ENCODE results near the gene INSM2.
A peak's percentile ranks its signal among the peaks of the same experiment; 100 is the strongest.

The INSM2 gene

GRCh38 chr14:35515916-35516315 lies 18.0 kb upstream of the INSM2 start:
- no peak overlapping the region for H3K9ac ChIP-seq (ENCODE audit: low read depth in 1 of 2, low read length in 2 of 2)
- no peaks in the 10 kb centered on the region for H3K27me3 ChIP-seq (ENCODE audit: control insufficient read depth in 2 of 2, insufficient read depth in 2 of 2, low read length in 2 of 2)
- H3K36me3 ChIP-seq (ENCODE audit: control insufficient read depth in 2 of 2, insufficient read depth in 2 of 2, low read length in 2 of 2) = no peaks in the 10 kb centered on the region
- no peaks in the 10 kb centered on the region for H3K4me1 ChIP-seq (ENCODE audit: control insufficient read depth in 2 of 2, insufficient read depth in 2 of 2, low read length in 2 of 2)
- no peak overlapping the region for H3K27ac ChIP-seq (ENCODE audit: low read depth in 2 of 2, low read length in 2 of 2)
- H3K4me3 ChIP-seq (ENCODE audit: low read length in 2 of 2) = no peak overlapping the region
- no peaks in the 10 kb centered on the region for H3K9me3 ChIP-seq (ENCODE audit: control insufficient read depth in 2 of 2, low read length in 2 of 2)

DNA sequence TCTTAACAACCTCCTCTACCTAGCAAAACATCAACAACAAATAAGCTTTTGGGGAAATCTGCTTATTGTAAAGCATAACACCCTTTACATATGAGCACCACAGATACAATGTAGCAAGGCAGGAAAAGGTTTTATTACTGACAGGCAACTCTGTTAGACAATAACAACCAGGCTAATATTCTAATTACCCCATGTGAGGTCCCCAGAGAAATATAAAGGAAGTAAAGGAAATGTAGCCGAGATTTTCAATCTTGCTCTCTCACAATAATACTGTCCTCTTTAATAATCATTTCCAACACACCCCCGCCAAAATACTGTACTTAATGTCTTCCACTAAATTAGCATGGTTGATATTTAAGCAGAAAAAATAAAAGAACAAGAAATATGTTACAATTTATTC lies 14.0 kb upstream of the INSM2 start:
- no peak overlapping the region for H3K4me3 ChIP-seq (ENCODE audit: low read length in 2 of 2)
- no peaks in the 10 kb centered on the region for H3K9me3 ChIP-seq (ENCODE audit: control insufficient read depth in 2 of 2, low read length in 2 of 2)
- H3K9ac ChIP-seq (ENCODE audit: low read depth in 1 of 2, low read length in 2 of 2) = no peak overlapping the region
- no peak overlapping the region for H3K27ac ChIP-seq (ENCODE audit: low read depth in 2 of 2, low read length in 2 of 2)
- no peaks in the 10 kb centered on the region for H3K36me3 ChIP-seq (ENCODE audit: control insufficient read depth in 2 of 2, insufficient read depth in 2 of 2, low read length in 2 of 2)
- H3K4me1 ChIP-seq (ENCODE audit: control insufficient read depth in 2 of 2, insufficient read depth in 2 of 2, low read length in 2 of 2) = no peaks in the 10 kb centered on the region
- H3K27me3 ChIP-seq (ENCODE audit: control insufficient read depth in 2 of 2, insufficient read depth in 2 of 2, low read length in 2 of 2) = no peaks in the 10 kb centered on the region

DNA sequence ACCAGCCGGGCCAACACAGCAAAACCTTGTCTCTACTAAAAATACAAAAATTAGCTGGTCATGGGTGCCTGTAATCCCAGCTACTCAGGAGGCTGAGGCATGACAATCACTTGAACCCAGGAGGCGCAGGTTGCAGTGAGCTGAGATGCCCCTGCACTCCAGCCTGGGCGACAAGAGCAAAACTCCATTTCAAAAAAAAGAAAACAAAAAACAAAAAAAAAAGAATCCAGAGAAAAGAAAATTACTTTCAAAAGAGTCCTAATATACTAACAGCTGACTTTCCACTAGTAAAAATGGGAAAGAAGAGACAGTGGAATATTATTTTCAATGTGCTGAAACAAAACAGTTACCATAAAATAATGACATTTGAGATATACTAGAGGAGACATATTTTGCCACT lies 8.3 kb upstream of the INSM2 start:
- Histone ChIP-seq H3K36me3 (ENCODE audit: control insufficient read depth in 2 of 2, insufficient read depth in 2 of 2, low read length in 2 of 2) (no peaks in the 10 kb centered on the region), H3K27ac (ENCODE audit: low read depth in 2 of 2, low read length in 2 of 2) (no peak overlapping the region), H3K4me1 (ENCODE audit: control insufficient read depth in 2 of 2, insufficient read depth in 2 of 2, low read length in 2 of 2) (no peaks in the 10 kb centered on the region), H3K9me3 (ENCODE audit: control insufficient read depth in 2 of 2, low read length in 2 of 2) (no peaks in the 10 kb centered on the region), H3K9ac (ENCODE audit: low read depth in 1 of 2, low read length in 2 of 2) (no peak overlapping the region), H3K27me3 (ENCODE audit: control insufficient read depth in 2 of 2, insufficient read depth in 2 of 2, low read length in 2 of 2) (peaks cover 3 to 6% of the 10 kb centered on the region in 2 donors), H3K4me3 (ENCODE audit: low read length in 2 of 2) (no peak overlapping the region)

- H3K36me3 ChIP-seq (ENCODE audit: control insufficient read depth in 2 of 2, insufficient read depth in 2 of 2, low read length in 2 of 2) = no peaks in the 10 kb centered on the region
- peaks cover 11 to 14% of the 10 kb centered on the region in 2 donors for H3K27me3 ChIP-seq (ENCODE audit: control insufficient read depth in 2 of 2, insufficient read depth in 2 of 2, low read length in 2 of 2)
- no peak overlapping the region for H3K4me3 ChIP-seq (ENCODE audit: low read length in 2 of 2)
- no peak overlapping the region for H3K9ac ChIP-seq (ENCODE audit: low read depth in 1 of 2, low read length in 2 of 2)
- no peak overlapping the region for H3K27ac ChIP-seq (ENCODE audit: low read depth in 2 of 2, low read length in 2 of 2)
- no peaks in the 10 kb centered on the region for H3K9me3 ChIP-seq (ENCODE audit: control insufficient read depth in 2 of 2, low read length in 2 of 2)
- no peaks in the 10 kb centered on the region for H3K4me1 ChIP-seq (ENCODE audit: control insufficient read depth in 2 of 2, insufficient read depth in 2 of 2, low read length in 2 of 2)
These were observed 7.0 kb upstream of the INSM2 start for GRCh38 chr14:35526962-35527361.

GRCh38 chr14:35531960-35532747 lies 1.8 kb upstream of the INSM2 start:
- H3K9ac ChIP-seq (ENCODE audit: low read depth in 1 of 2, low read length in 2 of 2) = no peak overlapping the region
- no peak overlapping the region for H3K27ac ChIP-seq (ENCODE audit: low read depth in 2 of 2, low read length in 2 of 2)
- H3K36me3 ChIP-seq (ENCODE audit: control insufficient read depth in 2 of 2, insufficient read depth in 2 of 2, low read length in 2 of 2) = no peaks in the 10 kb centered on the region
- no peak overlapping the region for H3K4me3 ChIP-seq (ENCODE audit: low read length in 2 of 2)
- H3K4me1 ChIP-seq (ENCODE audit: control insufficient read depth in 2 of 2, insufficient read depth in 2 of 2, low read length in 2 of 2) = peaks cover 13 to 15% of the 10 kb centered on the region in 2 donors
- H3K9me3 ChIP-seq (ENCODE audit: control insufficient read depth in 2 of 2, low read length in 2 of 2) = no peaks in the 10 kb centered on the region
- peaks cover 31 to 34% of the 10 kb centered on the region in 2 donors for H3K27me3 ChIP-seq (ENCODE audit: control insufficient read depth in 2 of 2, insufficient read depth in 2 of 2, low read length in 2 of 2)

GRCh38 chr14:35532783-35533356 lies 1.1 kb upstream of the INSM2 start:
- no peak overlapping the region for H3K27ac ChIP-seq (ENCODE audit: low read depth in 2 of 2, low read length in 2 of 2)
- no peak overlapping the region for H3K9ac ChIP-seq (ENCODE audit: low read depth in 1 of 2, low read length in 2 of 2)
- H3K9me3 ChIP-seq (ENCODE audit: control insufficient read depth in 2 of 2, low read length in 2 of 2) = no peaks in the 10 kb centered on the region
- H3K4me1 ChIP-seq (ENCODE audit: control insufficient read depth in 2 of 2, insufficient read depth in 2 of 2, low read length in 2 of 2) = peaks cover 13 to 15% of the 10 kb centered on the region in 2 donors
- peak overlapping the region; percentile 65 for H3K4me3 ChIP-seq (ENCODE audit: low read length in 2 of 2)
- H3K27me3 ChIP-seq (ENCODE audit: control insufficient read depth in 2 of 2, insufficient read depth in 2 of 2, low read length in 2 of 2) = peaks cover 31 to 34% of the 10 kb centered on the region in 2 donors
- H3K36me3 ChIP-seq (ENCODE audit: control insufficient read depth in 2 of 2, insufficient read depth in 2 of 2, low read length in 2 of 2) = no peaks in the 10 kb centered on the region

GRCh38 chr14:35534208-35534872 lies 376 bp downstream of the INSM2 start:
- H3K36me3 ChIP-seq (ENCODE audit: control insufficient read depth in 2 of 2, insufficient read depth in 2 of 2, low read length in 2 of 2) = no peaks in the 10 kb centered on the region
- H3K9me3 ChIP-seq (ENCODE audit: control insufficient read depth in 2 of 2, low read length in 2 of 2) = no peaks in the 10 kb centered on the region
- peaks cover 31% of the 10 kb centered on the region in 2 donors for H3K27me3 ChIP-seq (ENCODE audit: control insufficient read depth in 2 of 2, insufficient read depth in 2 of 2, low read length in 2 of 2)
- no peak overlapping the region for H3K27ac ChIP-seq (ENCODE audit: low read depth in 2 of 2, low read length in 2 of 2)
- peak overlapping the region; percentile 47 to 65 for H3K4me3 ChIP-seq (ENCODE audit: low read length in 2 of 2)
- no peak overlapping the region for H3K9ac ChIP-seq (ENCODE audit: low read depth in 1 of 2, low read length in 2 of 2)
- H3K4me1 ChIP-seq (ENCODE audit: control insufficient read depth in 2 of 2, insufficient read depth in 2 of 2, low read length in 2 of 2) = peaks cover 13 to 15% of the 10 kb centered on the region in 2 donors

- Histone ChIP-seq H3K9ac (ENCODE audit: low read depth in 1 of 2, low read length in 2 of 2) (no peak overlapping the region), H3K9me3 (ENCODE audit: control insufficient read depth in 2 of 2, low read length in 2 of 2) (no peaks in the 10 kb centered on the region), H3K27ac (ENCODE audit: low read depth in 2 of 2, low read length in 2 of 2) (no peak overlapping the region), H3K27me3 (ENCODE audit: control insufficient read depth in 2 of 2, insufficient read depth in 2 of 2, low read length in 2 of 2) (peaks cover 29 to 31% of the 10 kb centered on the region in 2 donors), H3K36me3 (ENCODE audit: control insufficient read depth in 2 of 2, insufficient read depth in 2 of 2, low read length in 2 of 2) (peaks cover 0 to 6% of the 10 kb centered on the region in 2 donors), H3K4me3 (ENCODE audit: low read length in 2 of 2) (peak overlapping the region in 1 of 2 donors; percentile 31), H3K4me1 (ENCODE audit: control insufficient read depth in 2 of 2, insufficient read depth in 2 of 2, low read length in 2 of 2) (peaks cover 13 to 15% of the 10 kb centered on the region in 2 donors)
These were observed 1.0 kb downstream of the INSM2 start for GRCh38 chr14:35534873-35535482.

- H3K9me3 ChIP-seq (ENCODE audit: control insufficient read depth in 2 of 2, low read length in 2 of 2) = no peaks in the 10 kb centered on the region
- peaks cover 13 to 15% of the 10 kb centered on the region in 2 donors for H3K4me1 ChIP-seq (ENCODE audit: control insufficient read depth in 2 of 2, insufficient read depth in 2 of 2, low read length in 2 of 2)
- no peak overlapping the region for H3K27ac ChIP-seq (ENCODE audit: low read depth in 2 of 2, low read length in 2 of 2)
- peaks cover 0 to 6% of the 10 kb centered on the region in 2 donors for H3K36me3 ChIP-seq (ENCODE audit: control insufficient read depth in 2 of 2, insufficient read depth in 2 of 2, low read length in 2 of 2)
- H3K4me3 ChIP-seq (ENCODE audit: low read length in 2 of 2) = peak overlapping the region in 1 of 2 donors; percentile 31
- peaks cover 29% of the 10 kb centered on the region in 2 donors for H3K27me3 ChIP-seq (ENCODE audit: control insufficient read depth in 2 of 2, insufficient read depth in 2 of 2, low read length in 2 of 2)
- H3K9ac ChIP-seq (ENCODE audit: low read depth in 1 of 2, low read length in 2 of 2) = no peak overlapping the region
These were observed 1.6 kb downstream of the INSM2 start for GRCh38 chr14:35535483-35536112.
